ENCODE measurements around the gene ARID3C.

Gene ARID3C

GRCh38 chr9:34575862-34576596, 52.8 kb downstream of the ARID3C start:
- DNase-seq, result no peak

- DNase-seq, result no peak
Observed at GRCh38 chr9:34575241-34575640, 53.6 kb downstream of the ARID3C start.

GRCh38 chr9:34574571-34574970, 54.3 kb downstream of the ARID3C start:
- DNase-seq, result no peak

- no peak for DNase-seq
Observed at GRCh38 chr9:34573599-34574325, 55.1 kb downstream of the ARID3C start.

GRCh38 chr9:34572628-34573027, 56.2 kb downstream of the ARID3C start:
- DNase-seq, result no peak

- DNase-seq, result no peak
Observed at GRCh38 chr9:34572092-34572491, 56.8 kb downstream of the ARID3C start.

- DNase-seq, result no peak
Observed at GRCh38 chr9:34571481-34571810, 57.4 kb downstream of the ARID3C start.
